ENCODE results near the gene LAMA3. TPM values are rescaled to one million over a fixed set of nuclear protein-coding genes. Genes with fewer than 3 reads are reported as not detected.

The LAMA3 gene
- total and polyA plus RNA-seq, 2 donors (not counting 1 experiment from before 2014, with no cell fraction given) = 0.75 to 13.2 TPM

GRCh38 chr18:23725827-23726661, 36.8 kb downstream of the LAMA3 start:
- Histone ChIP-seq H4K20me1 (ENCODE audit: control insufficient read depth, extremely low read depth, insufficient read depth, low read length) (no peaks in the 10 kb centered on the region), H2AFZ (ENCODE audit: low read length) (no peak overlapping the region), H3K9me3 (ENCODE audit: control insufficient read depth, insufficient read depth, low read depth, low read length) (no peaks in the 10 kb centered on the region), H3K4me1 (ENCODE audit: control insufficient read depth, extremely low read depth, insufficient read depth, low read length) (no peaks in the 10 kb centered on the region), H3K79me2 (ENCODE audit: control insufficient read depth, insufficient read depth, low read length) (no peaks in the 10 kb centered on the region), H3K9ac (ENCODE audit: insufficient read depth, low read length) (no peak overlapping the region), H3K27me3 (ENCODE audit: control insufficient read depth, insufficient read depth, low read length) (no peaks in the 10 kb centered on the region), H3K4me3 (replicated peaks in 1 of 4; ENCODE audit: control extremely low read depth in 1 of 4, insufficient read depth in 1 of 4, low read depth in 3 of 4, low read length in 4 of 4) (no peak overlapping the region), H3K4me2 (ENCODE audit: extremely low read depth, insufficient read depth, low read length) (no peak overlapping the region), H3K36me3 (ENCODE audit: control insufficient read depth, insufficient read depth, low read length) (no peaks in the 10 kb centered on the region), H3K27ac (ENCODE audit: insufficient read depth, low read length) (no peak overlapping the region)
- DNase-seq (ENCODE audit: low read depth in 2 of 2) = no peak
- TF ChIP-seq, protein P1, sequence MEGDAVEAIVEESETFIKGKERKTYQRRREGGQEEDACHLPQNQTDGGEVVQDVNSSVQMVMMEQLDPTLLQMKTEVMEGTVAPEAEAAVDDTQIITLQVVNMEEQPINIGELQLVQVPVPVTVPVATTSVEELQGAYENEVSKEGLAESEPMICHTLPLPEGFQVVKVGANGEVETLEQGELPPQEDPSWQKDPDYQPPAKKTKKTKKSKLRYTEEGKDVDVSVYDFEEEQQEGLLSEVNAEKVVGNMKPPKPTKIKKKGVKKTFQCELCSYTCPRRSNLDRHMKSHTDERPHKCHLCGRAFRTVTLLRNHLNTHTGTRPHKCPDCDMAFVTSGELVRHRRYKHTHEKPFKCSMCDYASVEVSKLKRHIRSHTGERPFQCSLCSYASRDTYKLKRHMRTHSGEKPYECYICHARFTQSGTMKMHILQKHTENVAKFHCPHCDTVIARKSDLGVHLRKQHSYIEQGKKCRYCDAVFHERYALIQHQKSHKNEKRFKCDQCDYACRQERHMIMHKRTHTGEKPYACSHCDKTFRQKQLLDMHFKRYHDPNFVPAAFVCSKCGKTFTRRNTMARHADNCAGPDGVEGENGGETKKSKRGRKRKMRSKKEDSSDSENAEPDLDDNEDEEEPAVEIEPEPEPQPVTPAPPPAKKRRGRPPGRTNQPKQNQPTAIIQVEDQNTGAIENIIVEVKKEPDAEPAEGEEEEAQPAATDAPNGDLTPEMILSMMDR (conservative IDR thresholded peaks at IDR 0.05 in 1 of 2, IDR thresholded peaks at IDR 0.05 in 1 of 2; ENCODE audit: low read depth in 1 of 2, low read length in 2 of 2) = no peak
- TF ChIP-seq EZH2 (IDR thresholded peaks at IDR 0.05; ENCODE audit: low read length, missing control alignments) = no peak

DNA sequence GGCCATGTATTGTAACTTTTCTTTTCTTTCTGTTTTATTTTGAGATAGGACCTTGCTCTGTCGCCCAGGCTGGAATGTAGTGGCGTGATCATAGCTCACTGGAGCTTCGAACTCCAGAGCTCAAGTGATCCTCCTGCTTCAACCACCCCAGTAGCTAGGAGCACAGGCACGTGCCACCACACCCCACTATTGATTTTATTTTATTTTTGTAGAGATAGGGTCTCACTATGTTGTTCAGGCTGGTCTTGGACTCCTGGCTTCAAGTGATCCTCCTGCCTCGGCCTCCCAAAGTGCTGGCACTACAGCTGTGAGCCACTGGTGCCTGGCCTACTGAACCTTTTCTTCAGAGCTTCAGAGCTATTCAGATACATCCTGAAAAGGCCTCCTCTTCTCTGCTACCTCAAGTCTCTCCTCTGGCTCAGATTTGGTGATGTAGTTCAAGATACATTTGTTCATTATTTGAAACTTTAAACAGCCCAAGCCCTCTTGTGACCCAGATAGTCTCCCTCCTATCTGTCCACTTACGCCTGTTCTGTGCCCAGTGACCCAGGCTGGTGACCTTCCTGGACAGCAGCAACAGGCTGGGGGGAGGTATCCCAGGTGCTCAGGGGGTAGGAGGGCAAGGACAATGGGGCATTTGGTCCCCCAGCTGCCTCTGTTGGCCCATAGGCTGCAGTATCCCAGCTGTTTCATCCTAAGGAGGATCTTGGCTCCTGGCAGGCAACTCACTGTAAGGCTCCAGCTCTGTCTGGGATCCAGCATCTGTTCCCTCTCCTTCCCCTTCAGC, 38.6 kb downstream of the LAMA3 start:
- no peak overlapping the region for H3K4me2 ChIP-seq (ENCODE audit: extremely low read depth, insufficient read depth, low read length)
- no peak for DNase-seq (ENCODE audit: low read depth in 2 of 2)
- H4K20me1 ChIP-seq (ENCODE audit: control insufficient read depth, extremely low read depth, insufficient read depth, low read length) = no peaks in the 10 kb centered on the region
- no peak overlapping the region for H3K27ac ChIP-seq (ENCODE audit: insufficient read depth, low read length)
- no peaks in the 10 kb centered on the region for H3K4me1 ChIP-seq (ENCODE audit: control insufficient read depth, extremely low read depth, insufficient read depth, low read length)
- H3K9ac ChIP-seq (ENCODE audit: insufficient read depth, low read length) = no peak overlapping the region
- H3K27me3 ChIP-seq (ENCODE audit: control insufficient read depth, insufficient read depth, low read length) = peaks cover 5% of the 10 kb centered on the region
- H3K9me3 ChIP-seq (ENCODE audit: control insufficient read depth, insufficient read depth, low read depth, low read length) = no peaks in the 10 kb centered on the region
- no peaks in the 10 kb centered on the region for H3K79me2 ChIP-seq (ENCODE audit: control insufficient read depth, insufficient read depth, low read length)
- no peak for TF ChIP-seq EZH2 (IDR thresholded peaks at IDR 0.05; ENCODE audit: low read length, missing control alignments)
- TF ChIP-seq, protein P1 (conservative IDR thresholded peaks at IDR 0.05 in 1 of 2, IDR thresholded peaks at IDR 0.05 in 1 of 2; ENCODE audit: low read depth in 1 of 2, low read length in 2 of 2) = no peak
- no peak overlapping the region for H3K4me3 ChIP-seq (replicated peaks in 1 of 4; ENCODE audit: control extremely low read depth in 1 of 4, insufficient read depth in 1 of 4, low read depth in 3 of 4, low read length in 4 of 4)
- no peak overlapping the region for H2AFZ ChIP-seq (ENCODE audit: low read length)
- H3K36me3 ChIP-seq (ENCODE audit: control insufficient read depth, insufficient read depth, low read length) = no peaks in the 10 kb centered on the region

DNA sequence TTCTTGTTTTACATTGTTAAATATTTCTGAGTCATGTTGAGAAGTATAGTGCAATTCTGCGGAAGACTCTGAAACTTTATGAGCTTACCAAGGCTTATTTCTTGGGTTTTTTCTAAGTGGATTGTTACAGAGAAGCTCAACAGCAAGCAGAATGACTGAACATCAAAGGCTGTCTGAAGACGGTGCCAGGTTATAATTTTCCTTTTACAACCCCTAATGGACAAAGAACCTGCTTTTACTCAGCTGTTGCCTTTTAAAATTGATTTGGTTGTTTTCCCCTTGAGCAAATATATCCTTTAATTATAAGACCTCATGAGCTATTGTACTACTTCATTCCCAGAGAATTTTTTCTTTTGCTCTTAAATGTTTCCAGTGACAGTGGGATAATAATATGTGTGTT, 41.6 kb downstream of the LAMA3 start:
- TF ChIP-seq EZH2 (IDR thresholded peaks at IDR 0.05; ENCODE audit: low read length, missing control alignments) = no peak
- TF ChIP-seq, protein P1 (conservative IDR thresholded peaks at IDR 0.05 in 1 of 2, IDR thresholded peaks at IDR 0.05 in 1 of 2; ENCODE audit: low read depth in 1 of 2, low read length in 2 of 2) = no peak
- Histone ChIP-seq H3K4me3 (replicated peaks in 1 of 4; ENCODE audit: control extremely low read depth in 1 of 4, insufficient read depth in 1 of 4, low read depth in 3 of 4, low read length in 4 of 4) (no peak overlapping the region), H3K79me2 (ENCODE audit: control insufficient read depth, insufficient read depth, low read length) (no peaks in the 10 kb centered on the region), H3K27ac (ENCODE audit: insufficient read depth, low read length) (no peak overlapping the region), H2AFZ (ENCODE audit: low read length) (no peak overlapping the region), H3K4me1 (ENCODE audit: control insufficient read depth, extremely low read depth, insufficient read depth, low read length) (no peaks in the 10 kb centered on the region), H3K9ac (ENCODE audit: insufficient read depth, low read length) (no peak overlapping the region), H4K20me1 (ENCODE audit: control insufficient read depth, extremely low read depth, insufficient read depth, low read length) (no peaks in the 10 kb centered on the region), H3K36me3 (ENCODE audit: control insufficient read depth, insufficient read depth, low read length) (no peaks in the 10 kb centered on the region), H3K27me3 (ENCODE audit: control insufficient read depth, insufficient read depth, low read length) (peaks cover 14% of the 10 kb centered on the region), H3K9me3 (ENCODE audit: control insufficient read depth, insufficient read depth, low read depth, low read length) (no peaks in the 10 kb centered on the region), H3K4me2 (ENCODE audit: extremely low read depth, insufficient read depth, low read length) (no peak overlapping the region)
- DNase-seq (ENCODE audit: low read depth in 2 of 2) = no peak
